Erythroblast (primary cell): ENCODE measurements around the gene MTMR11.

ENCODE experiments used
- GATA1 ChIP-seq: IDR thresholded peaks from 2 replicates; pipeline ENCODE4 v1.6.1; 2011; ENCODE audit warnings: low read depth, mild to moderate bottlenecking, control low read depth, low read length, moderate library complexity
- POLR2A ChIP-seq: IDR thresholded peaks from 2 replicates; pipeline ENCODE4 v1.6.1; 2011; ENCODE audit warnings: mild to moderate bottlenecking, low read length

DNA sequence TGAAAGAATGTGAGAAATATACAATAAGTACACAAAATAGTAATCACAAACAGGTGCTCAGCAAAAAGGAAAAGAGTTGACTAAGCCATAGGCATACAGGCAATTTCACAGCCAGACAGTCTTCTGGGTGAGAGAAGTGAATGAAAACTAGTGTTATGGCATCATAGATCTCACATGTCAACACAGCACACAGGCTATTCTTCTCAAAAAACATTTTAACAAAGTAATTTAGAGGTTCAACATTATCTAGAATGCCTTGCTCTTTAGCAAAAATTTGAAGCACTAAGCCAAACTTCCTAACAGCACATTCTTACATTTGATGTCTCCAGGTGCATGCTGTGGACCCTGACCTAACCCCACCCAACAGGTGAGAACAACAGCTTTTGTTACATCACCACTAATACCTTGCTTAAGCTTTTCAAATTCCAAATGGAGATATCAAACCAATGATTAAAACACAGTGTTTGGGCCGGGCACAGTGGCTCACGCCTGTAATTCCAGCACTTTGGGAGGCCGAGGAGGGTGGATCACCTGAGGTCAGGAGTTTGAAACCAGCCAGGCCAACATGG, 43.4 kb upstream of the MTMR11 start:
- TF ChIP-seq POLR2A, result no peak
- no peak for TF ChIP-seq GATA1
